Measurements from ENCODE around the gene C1GALT1. TPM values are rescaled to one million over a fixed set of nuclear protein-coding genes. Genes with fewer than 3 reads are reported as not detected.
A peak's percentile ranks its signal among the peaks of the same experiment; 100 is the strongest.

Gene C1GALT1
- polyA plus RNA-seq, 1 donor (not counting 4 experiments of a cell fraction or from before 2014, with no cell fraction given) = 44.3 TPM

GRCh38 chr7:7175075-7175695, 7.2 kb upstream of the C1GALT1 start:
- Histone ChIP-seq H3K9ac (ENCODE audit: control insufficient read depth, extremely low read depth, insufficient read depth, low read length) (peak overlapping the region; percentile 74), H3K4me2 (ENCODE audit: control insufficient read depth, extremely low read depth, insufficient read depth, low read depth, low read length) (peak overlapping the region; percentile 4), H3K4me3 (ENCODE audit: control insufficient read depth in 2 of 3, extremely low read depth in 1 of 3, insufficient read depth in 2 of 3, low read depth in 1 of 3, low read length in 3 of 3) (peak overlapping the region in 1 of 3 experiments; percentile 19), H3K36me3 (ENCODE audit: control insufficient read depth in 2 of 2, extremely low read depth in 1 of 2, insufficient read depth in 2 of 2, low read length in 2 of 2) (peaks cover 0 to 1% of the 10 kb centered on the region in 2 experiments), H3K79me2 (ENCODE audit: control insufficient read depth, insufficient read depth, low read length) (no peaks in the 10 kb centered on the region), H3K27ac (ENCODE audit: control insufficient read depth, insufficient read depth, low read length) (peak overlapping the region; percentile 99), H2AFZ (ENCODE audit: control insufficient read depth, low read length) (peak overlapping the region; percentile 26), H3K27me3 (ENCODE audit: control insufficient read depth, extremely low read depth, insufficient read depth, low read length) (no peaks in the 10 kb centered on the region), H3K9me1 (ENCODE audit: control insufficient read depth, extremely low read depth, insufficient read depth, low read length) (no peaks in the 10 kb centered on the region), H3K9me3 (ENCODE audit: control insufficient read depth, low read depth, low read length) (peaks cover 2% of the 10 kb centered on the region), H3K4me1 (ENCODE audit: control insufficient read depth, extremely low read depth, insufficient read depth, low read length) (peaks cover 59% of the 10 kb centered on the region), H4K20me1 (ENCODE audit: control insufficient read depth, extremely low read depth, insufficient read depth, low read length) (no peaks in the 10 kb centered on the region)
- DNase-seq (ENCODE audit: low read depth, low spot score) = no peak
- TF ChIP-seq CTCF (optimal IDR thresholded peaks at IDR 0.05 in 1 of 3, IDR thresholded peaks at IDR 0.05 in 1 of 3, conservative IDR thresholded peaks at IDR 0.05 in 1 of 3; ENCODE audit: extremely low read depth in 1 of 3, insufficient read depth in 2 of 3, low read length in 3 of 3) (no peak), EZH2 (IDR thresholded peaks at IDR 0.05; ENCODE audit: low read length) (no peak)
- FAIRE-seq = peak; percentile 74
- dilution Hi-C loops (cut with MboI; ENCODE audit: extremely low pct_ligation_motif_present, low sequenced_read_pairs) = no loop called here

GRCh38 chr7:7176406-7177043, 5.8 kb upstream of the C1GALT1 start:
- peak; percentile 98 for FAIRE-seq
- dilution Hi-C loops (cut with MboI; ENCODE audit: extremely low pct_ligation_motif_present, low sequenced_read_pairs) = no loop called here
- peak overlapping the region; percentile 94 for H3K4me2 ChIP-seq (ENCODE audit: control insufficient read depth, extremely low read depth, insufficient read depth, low read depth, low read length)
- peak overlapping the region; percentile 74 for H3K9ac ChIP-seq (ENCODE audit: control insufficient read depth, extremely low read depth, insufficient read depth, low read length)
- TF ChIP-seq CTCF (optimal IDR thresholded peaks at IDR 0.05 in 1 of 3, IDR thresholded peaks at IDR 0.05 in 1 of 3, conservative IDR thresholded peaks at IDR 0.05 in 1 of 3; ENCODE audit: extremely low read depth in 1 of 3, insufficient read depth in 2 of 3, low read length in 3 of 3) (no peak), EZH2 (IDR thresholded peaks at IDR 0.05; ENCODE audit: low read length) (no peak)
- H3K27ac ChIP-seq (ENCODE audit: control insufficient read depth, insufficient read depth, low read length) = peak overlapping the region; percentile 99
- H3K36me3 ChIP-seq (ENCODE audit: control insufficient read depth in 2 of 2, extremely low read depth in 1 of 2, insufficient read depth in 2 of 2, low read length in 2 of 2) = peaks cover 0 to 1% of the 10 kb centered on the region in 2 experiments
- H2AFZ ChIP-seq (ENCODE audit: control insufficient read depth, low read length) = no peak overlapping the region
- no peak for DNase-seq (ENCODE audit: low read depth, low spot score)
- peaks cover 2% of the 10 kb centered on the region for H3K9me3 ChIP-seq (ENCODE audit: control insufficient read depth, low read depth, low read length)
- H3K9me1 ChIP-seq (ENCODE audit: control insufficient read depth, extremely low read depth, insufficient read depth, low read length) = no peaks in the 10 kb centered on the region
- peaks cover 66% of the 10 kb centered on the region for H3K4me1 ChIP-seq (ENCODE audit: control insufficient read depth, extremely low read depth, insufficient read depth, low read length)
- H4K20me1 ChIP-seq (ENCODE audit: control insufficient read depth, extremely low read depth, insufficient read depth, low read length) = no peaks in the 10 kb centered on the region
- no peaks in the 10 kb centered on the region for H3K27me3 ChIP-seq (ENCODE audit: control insufficient read depth, extremely low read depth, insufficient read depth, low read length)
- peak overlapping the region in 2 of 3 experiments; percentile 37 to 56 for H3K4me3 ChIP-seq (ENCODE audit: control insufficient read depth in 2 of 3, extremely low read depth in 1 of 3, insufficient read depth in 2 of 3, low read depth in 1 of 3, low read length in 3 of 3)
- no peaks in the 10 kb centered on the region for H3K79me2 ChIP-seq (ENCODE audit: control insufficient read depth, insufficient read depth, low read length)

Measured in keratinocyte (primary cell).